BLaER1 (cell line): ENCODE results near the gene SNAPIN.
A peak's percentile ranks its signal among the peaks of the same experiment; 100 is the strongest.
"Not testable (repeated sequence)": the region's sequence is repeated elsewhere in the genome, so short reads cannot be mapped to it uniquely, and the experiment has no call there.

Source experiments
- H3K27ac ChIP-seq: shearing (Covaris generic); formaldehyde crosslinking; 2 replicates; pipeline ENCODE4 v1.8.1; 2022
- H3K27me3 ChIP-seq: shearing (Covaris generic); formaldehyde crosslinking; 2 replicates; pipeline ENCODE4 v1.8.1; 2022
- H3K36me3 ChIP-seq: shearing (Covaris generic); formaldehyde crosslinking; 2 replicates; pipeline ENCODE4 v1.8.1; 2022
- H3K4me1 ChIP-seq: shearing (Covaris generic); formaldehyde crosslinking; 2 replicates; pipeline ENCODE4 v1.8.1; 2022
- H3K4me2 ChIP-seq: shearing (Covaris generic); formaldehyde crosslinking; 2 replicates; pipeline ENCODE4 v1.8.1; 2022
- H3K4me3 ChIP-seq: shearing (Covaris generic); formaldehyde crosslinking; 2 replicates; pipeline ENCODE4 v1.8.1; 2022
- H3K9ac ChIP-seq: shearing (Covaris generic); formaldehyde crosslinking; 2 replicates; pipeline ENCODE4 v1.8.1; 2022
- H3K9me3 ChIP-seq: shearing (Covaris generic); formaldehyde crosslinking; 2 replicates; pipeline ENCODE4 v1.8.1; 2022
- H4K20me1 ChIP-seq: shearing (Covaris generic); formaldehyde crosslinking; 2 replicates; pipeline ENCODE4 v1.8.1; 2022
- Cebpa-rat ChIP-seq: shearing (Covaris generic); IDR thresholded peaks from 2 replicates; pipeline ENCODE4 v1.8.1; 2022

SNAPIN gene

GRCh38 chr1:153633161-153633753 lies 25.2 kb upstream of the SNAPIN start:
- peaks cover 25% of the 10 kb centered on the region; the same call in 1 of the 2 replicates for H4K20me1 ChIP-seq
- H3K27ac ChIP-seq: no peak overlapping the region
- peak overlapping the region; percentile 37; the same call in 1 of the 2 replicates for H3K4me2 ChIP-seq
- no peak overlapping the region for H3K9ac ChIP-seq
- peaks cover 30% of the 10 kb centered on the region for H3K36me3 ChIP-seq
- H3K9me3 ChIP-seq: no peaks in the 10 kb centered on the region
- peaks cover 78% of the 10 kb centered on the region for H3K4me1 ChIP-seq
- H3K27me3 ChIP-seq: no peaks in the 10 kb centered on the region
- no peak for TF ChIP-seq Cebpa-rat
- H3K4me3 ChIP-seq: 0 out of 2 replicates have a peak overlapping the region, but pooled peaks have one; percentile 88

GRCh38 chr1:153633754-153634665 lies 24.5 kb upstream of the SNAPIN start, which contains the start of gene CHTOP:
TSS of gene CHTOP (plus strand) at chr1:153634066. CDS start at chr1:153636589, 2,523 bp downstream.
- H3K36me3 ChIP-seq: peaks cover 38% of the 10 kb centered on the region
- peak within 1 kb of the TSS; percentile 88 for H3K4me3 ChIP-seq
- H3K27me3 ChIP-seq: no peaks in the 10 kb centered on the region
- H3K9me3 ChIP-seq: no peaks in the 10 kb centered on the region
- peak within 1 kb of the TSS; percentile 100 for H3K27ac ChIP-seq
- peaks cover 70% of the 10 kb centered on the region for H3K4me1 ChIP-seq
- TF ChIP-seq Cebpa-rat: no peak
- peaks cover 26% of the 10 kb centered on the region; the same call in 1 of the 2 replicates for H4K20me1 ChIP-seq
- peak within 1 kb of the TSS; percentile 99 for H3K9ac ChIP-seq
- peak within 1 kb of the TSS; percentile 92 for H3K4me2 ChIP-seq

DNA sequence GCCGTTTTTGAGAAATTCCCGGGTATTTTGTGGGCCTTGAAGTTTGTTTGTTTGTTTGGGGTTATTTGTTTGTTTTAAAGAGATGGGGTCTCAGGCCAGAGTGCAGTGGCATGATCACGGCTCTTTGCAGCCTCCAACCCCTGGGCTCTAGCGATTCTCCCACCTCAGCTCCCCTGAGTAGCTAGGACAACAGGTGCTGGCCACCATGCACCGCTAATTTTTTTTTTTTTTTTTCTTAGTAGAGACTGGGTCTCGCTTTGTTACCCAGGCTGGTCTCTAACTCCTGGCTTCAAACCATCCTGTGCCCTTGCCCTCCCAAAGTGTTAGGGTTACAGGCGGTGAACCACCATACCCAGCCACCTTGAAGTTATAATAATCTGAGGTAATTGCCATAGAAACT lies 22.6 kb upstream of the SNAPIN start:
- Histone ChIP-seq H3K4me3 (peak overlapping the region; percentile 88; the same call in 1 of the 2 replicates), H3K4me2 (peak overlapping the region; percentile 92), H3K27me3 (no peaks in the 10 kb centered on the region), H3K36me3 (peaks cover 57% of the 10 kb centered on the region), H3K27ac (peak overlapping the region; percentile 100; the same call in 1 of the 2 replicates), H3K4me1 (peaks cover 52% of the 10 kb centered on the region), H4K20me1 (peaks cover 35% of the 10 kb centered on the region; the same call in 1 of the 2 replicates), H3K9me3 (no peaks in the 10 kb centered on the region), H3K9ac (peak overlapping the region; percentile 99; the same call in 1 of the 2 replicates)
- TF ChIP-seq Cebpa-rat: no peak

DNA sequence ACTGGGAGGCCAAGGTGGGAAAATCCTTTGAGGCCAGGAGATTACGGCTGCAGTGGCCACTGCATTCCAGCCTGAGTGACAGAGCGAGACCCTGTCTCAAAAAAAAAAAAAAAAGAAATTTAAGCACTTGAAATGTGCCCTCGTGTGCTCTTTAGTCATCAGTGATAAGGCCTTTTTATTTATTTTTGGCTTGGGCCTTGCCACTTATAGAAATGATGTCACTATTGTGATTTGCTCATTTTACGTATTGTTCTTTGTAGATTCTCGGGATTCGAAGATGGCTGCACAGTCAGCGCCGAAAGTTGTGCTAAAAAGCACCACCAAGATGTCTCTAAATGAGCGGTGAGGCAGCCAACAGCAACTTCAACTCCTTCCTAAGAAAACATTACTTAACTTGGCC lies 22.2 kb upstream of the SNAPIN start:
- H3K4me2 ChIP-seq: peak overlapping the region; percentile 92
- H3K36me3 ChIP-seq: peaks cover 61% of the 10 kb centered on the region
- H3K4me3 ChIP-seq: no peak overlapping the region

GRCh38 chr1:153638261-153638660 lies 20.2 kb upstream of the SNAPIN start:
- Histone ChIP-seq H3K36me3 (peaks cover 80% of the 10 kb centered on the region), H3K9me3 (no peaks in the 10 kb centered on the region), H3K9ac (no peak overlapping the region), H3K4me1 (peaks cover 36% of the 10 kb centered on the region), H4K20me1 (peaks cover 59% of the 10 kb centered on the region), H3K4me3 (no peak overlapping the region), H3K27ac (no peak overlapping the region), H3K27me3 (no peaks in the 10 kb centered on the region), H3K4me2 (no peak overlapping the region)
- no peak for TF ChIP-seq Cebpa-rat

More for the DNA sequence above, 22.2 kb upstream of the SNAPIN start:
- Histone ChIP-seq H3K9me3 (no peaks in the 10 kb centered on the region), H3K27me3 (no peaks in the 10 kb centered on the region), H3K4me1 (peaks cover 50% of the 10 kb centered on the region), H3K9ac (no peak overlapping the region), H4K20me1 (peaks cover 39% of the 10 kb centered on the region; the same call in 1 of the 2 replicates), H3K27ac (no peak overlapping the region)
- TF ChIP-seq Cebpa-rat: no peak

- peaks cover 69% of the 10 kb centered on the region for H4K20me1 ChIP-seq
These were observed 19.2 kb upstream of the SNAPIN start for GRCh38 chr1:153639280-153639679.

GRCh38 chr1:153640213-153640612 lies 18.3 kb upstream of the SNAPIN start:
- Histone ChIP-seq H3K4me1 (peaks cover 35% of the 10 kb centered on the region), H3K36me3 (peaks cover 100% of the 10 kb centered on the region), H4K20me1 (peaks cover 73% of the 10 kb centered on the region)
- H3K4me2 ChIP-seq, H3K9ac ChIP-seq, H3K9me3 ChIP-seq, H3K27ac ChIP-seq, H3K4me3 ChIP-seq, H3K27me3 ChIP-seq: not testable (repeated sequence)

More at GRCh38 chr1:153639280-153639679, 19.2 kb upstream of the SNAPIN start:
- TF ChIP-seq Cebpa-rat: no peak
- Histone ChIP-seq H3K4me2 (no peak overlapping the region), H3K27ac (no peak overlapping the region), H3K4me3 (no peak overlapping the region), H3K36me3 (peaks cover 91% of the 10 kb centered on the region), H3K4me1 (peaks cover 38% of the 10 kb centered on the region), H3K9ac (no peak overlapping the region), H3K27me3 (no peaks in the 10 kb centered on the region), H3K9me3 (no peaks in the 10 kb centered on the region)

DNA sequence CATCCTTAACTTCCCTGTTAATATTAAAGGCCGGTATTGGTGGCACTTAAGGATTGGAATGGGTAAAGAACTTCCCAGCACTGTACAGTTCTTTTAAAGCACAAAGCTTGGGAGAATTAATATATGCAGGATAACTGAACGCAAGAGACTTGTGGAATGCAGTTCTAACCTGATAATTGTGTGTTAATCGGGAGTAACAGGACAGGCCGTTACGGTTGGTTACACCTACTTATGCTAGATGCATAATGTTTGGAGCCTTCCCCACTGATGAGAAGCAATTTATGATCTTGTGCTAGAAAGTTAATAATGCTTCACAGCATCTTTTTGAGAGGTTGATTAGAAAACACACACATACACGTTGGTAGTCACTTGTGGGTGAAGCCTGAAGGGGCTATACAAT lies 17.6 kb upstream of the SNAPIN start:
- Histone ChIP-seq H3K9me3 (no peaks in the 10 kb centered on the region), H3K36me3 (peaks cover 100% of the 10 kb centered on the region), H3K4me2 (no peak overlapping the region), H4K20me1 (peaks cover 73% of the 10 kb centered on the region), H3K27me3 (no peaks in the 10 kb centered on the region), H3K9ac (no peak overlapping the region), H3K27ac (no peak overlapping the region), H3K4me3 (no peak overlapping the region), H3K4me1 (peaks cover 29% of the 10 kb centered on the region)
- no peak for TF ChIP-seq Cebpa-rat

- Histone ChIP-seq H3K9me3 (no peaks in the 10 kb centered on the region), H3K4me1 (peaks cover 26% of the 10 kb centered on the region), H4K20me1 (peaks cover 81% of the 10 kb centered on the region), H3K4me2 (no peak overlapping the region), H3K9ac (no peak overlapping the region), H3K27ac (no peak overlapping the region), H3K4me3 (no peak overlapping the region), H3K27me3 (no peaks in the 10 kb centered on the region), H3K36me3 (peaks cover 100% of the 10 kb centered on the region)
- TF ChIP-seq Cebpa-rat: no peak
These were observed 16.3 kb upstream of the SNAPIN start for GRCh38 chr1:153642161-153642560.

DNA sequence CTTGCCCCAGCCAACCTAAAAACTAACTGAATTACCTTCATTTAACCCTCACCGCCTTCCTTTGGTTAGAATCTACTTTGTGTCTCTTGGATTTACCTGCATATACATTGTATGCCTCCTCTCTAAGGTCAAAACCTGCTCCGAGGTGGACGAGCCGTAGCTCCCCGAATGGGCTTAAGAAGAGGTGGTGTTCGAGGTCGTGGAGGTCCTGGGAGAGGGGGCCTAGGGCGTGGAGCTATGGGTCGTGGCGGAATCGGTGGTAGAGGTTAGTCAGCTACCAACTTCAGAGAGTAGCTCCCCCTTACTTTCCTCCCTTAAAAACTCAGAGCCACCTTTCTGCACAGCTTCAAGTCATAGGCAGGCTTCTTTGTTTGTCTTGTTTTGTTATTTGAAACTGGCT lies 15.4 kb upstream of the SNAPIN start:
- no peak for TF ChIP-seq Cebpa-rat
- H3K4me2 ChIP-seq: no peak overlapping the region
- H3K27me3 ChIP-seq: no peaks in the 10 kb centered on the region
- H3K4me3 ChIP-seq: no peak overlapping the region
- H3K4me1 ChIP-seq: peaks cover 27% of the 10 kb centered on the region
- H3K9me3 ChIP-seq: no peaks in the 10 kb centered on the region
- peaks cover 94% of the 10 kb centered on the region for H3K36me3 ChIP-seq
- no peak overlapping the region for H3K9ac ChIP-seq
- peaks cover 73% of the 10 kb centered on the region for H4K20me1 ChIP-seq
- no peak overlapping the region for H3K27ac ChIP-seq
